ENCODE data around the gene FXYD7. TPM values are rescaled to one million over a fixed set of nuclear protein-coding genes. Genes with fewer than 3 reads are reported as not detected.

FXYD7 gene
- total RNA-seq, 5 donors from 2014 or later (not counting 1 experiment from before 2014, with no cell fraction given), result 8.8 to 24.0 (median 12.6) TPM

- H3K9me3 Mint-ChIP-seq, result peaks cover 0 to 12% (median 0%) of the 10 kb centered on the region in 3 donors
- no peaks in the 10 kb centered on the region for H3K36me3 Mint-ChIP-seq
- H3K27me3 Mint-ChIP-seq, result peaks cover 0 to 3% of the 10 kb centered on the region in 2 donors
- Histone ChIP-seq H3K4me1 (ENCODE audit: control insufficient read depth in 1 of 2, extremely low read depth in 1 of 2, insufficient read depth in 2 of 2, low read length in 2 of 2) (peaks cover 0 to 15% of the 10 kb centered on the region in 2 experiments), H3K27ac (ENCODE audit: low read length) (no peak overlapping the region), H3K36me3 (ENCODE audit: control insufficient read depth in 2 of 2, extremely low read depth in 1 of 2, insufficient read depth in 1 of 2, low read length in 1 of 2) (no peaks in the 10 kb centered on the region), H3K9me3 (no peaks in the 10 kb centered on the region), H3K4me3 (ENCODE audit: control insufficient read depth in 1 of 2, extremely low read depth in 1 of 2, low read length in 1 of 2) (no peak overlapping the region), H3K27me3 (replicated peaks in 1 of 2; ENCODE audit: control insufficient read depth in 2 of 2, extremely low read depth in 1 of 2, insufficient read depth in 2 of 2, low read length in 1 of 2) (peaks cover 0 to 17% of the 10 kb centered on the region in 2 experiments)
- 79% methylated on average over 10 of the region's 11 CpGs for WGBS (ENCODE audit: insufficient coverage)
- ATAC-seq (replicated peaks in 1 of 4) (no peak), DNase-seq (no peak)
- no peak overlapping the region for H3K4me3 Mint-ChIP-seq
- H3K4me1 Mint-ChIP-seq, result peaks cover 10 to 18% (median 14%) of the 10 kb centered on the region in 3 donors
- H3K27ac Mint-ChIP-seq, result no peak overlapping the region
- ChIA-PET CTCF (interaction anchor here in 1 of 2 donors (0.6 to 1.3 kb wide), 3 partner anchors 10 to 471 kb away, joined by 4 read pairs; no protein-coding TSS in a partner anchor), POLR2A (interaction anchor here in 1 of 2 donors (0.8 kb wide), 1 partner anchor 32 kb away, joined by 3 read pairs; no protein-coding TSS in a partner anchor)
These were observed 6.8 kb upstream of the FXYD7 start for GRCh38 chr19:35136231-35136630.

- H3K27me3 Mint-ChIP-seq, result peaks cover 0 to 3% of the 10 kb centered on the region in 2 donors
- Histone ChIP-seq H3K4me3 (ENCODE audit: control insufficient read depth in 1 of 2, extremely low read depth in 1 of 2, low read length in 1 of 2) (no peak overlapping the region), H3K27ac (ENCODE audit: low read length) (no peak overlapping the region), H3K36me3 (ENCODE audit: control insufficient read depth in 2 of 2, extremely low read depth in 1 of 2, insufficient read depth in 1 of 2, low read length in 1 of 2) (no peaks in the 10 kb centered on the region), H3K4me1 (ENCODE audit: control insufficient read depth in 1 of 2, extremely low read depth in 1 of 2, insufficient read depth in 2 of 2, low read length in 2 of 2) (peaks cover 7 to 24% of the 10 kb centered on the region in 2 experiments), H3K27me3 (replicated peaks in 1 of 2; ENCODE audit: control insufficient read depth in 2 of 2, extremely low read depth in 1 of 2, insufficient read depth in 2 of 2, low read length in 1 of 2) (peaks cover 0 to 20% of the 10 kb centered on the region in 2 experiments), H3K9me3 (no peaks in the 10 kb centered on the region)
- H3K4me1 Mint-ChIP-seq, result peaks cover 19 to 27% (median 22%) of the 10 kb centered on the region in 3 donors
- ATAC-seq (replicated peaks in 1 of 4) (no peak), DNase-seq (no peak)
- H3K9me3 Mint-ChIP-seq, result peaks cover 0 to 12% (median 0%) of the 10 kb centered on the region in 3 donors
- ChIA-PET POLR2A (interaction anchor here in 1 of 2 donors (0.8 kb wide), 1 partner anchor 31 kb away, joined by 3 read pairs; no protein-coding TSS in a partner anchor), CTCF (interaction anchor here in 1 of 2 donors (0.6 to 1.3 kb wide), 2 partner anchors 9 to 13 kb away, joined by 4 read pairs; no protein-coding TSS in a partner anchor)
- H3K27ac Mint-ChIP-seq, result no peak overlapping the region
- no peaks in the 10 kb centered on the region for H3K36me3 Mint-ChIP-seq
- 63% methylated on average over 7 of the region's 9 CpGs for WGBS (ENCODE audit: insufficient coverage)
- H3K4me3 Mint-ChIP-seq, result no peak overlapping the region
These were observed 5.9 kb upstream of the FXYD7 start for GRCh38 chr19:35136977-35137702.

- ATAC-seq (replicated peaks in 1 of 4), result no peak
- Histone ChIP-seq H3K4me1 (ENCODE audit: control insufficient read depth in 1 of 2, extremely low read depth in 1 of 2, insufficient read depth in 2 of 2, low read length in 2 of 2) (peaks cover 13 to 36% of the 10 kb centered on the region in 2 experiments), H3K36me3 (ENCODE audit: control insufficient read depth in 2 of 2, extremely low read depth in 1 of 2, insufficient read depth in 1 of 2, low read length in 1 of 2) (no peaks in the 10 kb centered on the region), H3K27ac (ENCODE audit: low read length) (no peak within 1 kb of the TSS), H3K27me3 (replicated peaks in 1 of 2; ENCODE audit: control insufficient read depth in 2 of 2, extremely low read depth in 1 of 2, insufficient read depth in 2 of 2, low read length in 1 of 2) (peaks cover 0 to 29% of the 10 kb centered on the region in 2 experiments), H3K9me3 (no peaks in the 10 kb centered on the region), H3K4me3 (ENCODE audit: control insufficient read depth in 1 of 2, extremely low read depth in 1 of 2, low read length in 1 of 2) (no peak within 1 kb of the TSS)
- Mint-ChIP-seq H3K9me3 (no peaks in the 10 kb centered on the region), H3K4me3 (no peak within 1 kb of the TSS), H3K4me1 (peaks cover 20 to 34% (median 26%) of the 10 kb centered on the region in 3 donors), H3K36me3 (no peaks in the 10 kb centered on the region), H3K27ac (no peak within 1 kb of the TSS), H3K27me3 (peaks cover 0 to 3% of the 10 kb centered on the region in 2 donors)
- WGBS (ENCODE audit: insufficient coverage), result no CpG with 5 or more reads among the region's 18 CpGs
- POLR2A ChIA-PET, result no interaction called here
- DNase-seq, result no peak
- CTCF ChIA-PET, result no interaction called here
These were observed 4.7 kb upstream of the FXYD7 start, which contains the start of gene FXYD1 for GRCh38 chr19:35138305-35138892. FXYD1 (plus strand) TSS chr19:35138824; CDS start chr19:35140080, 1,256 bp downstream.

- 74% methylated on average over 11 of the region's 12 CpGs for WGBS (ENCODE audit: insufficient coverage)
- Mint-ChIP-seq H3K36me3 (no peaks in the 10 kb centered on the region), H3K4me1 (peaks cover 39 to 52% (median 43%) of the 10 kb centered on the region in 3 donors), H3K9me3 (no peaks in the 10 kb centered on the region), H3K4me3 (peak overlapping the region in 2 of 3 donors; percentile 29 to 83), H3K27ac (peak overlapping the region in 1 of 2 donors; percentile 7), H3K27me3 (peaks cover 0 to 3% of the 10 kb centered on the region in 2 donors)
- POLR2A ChIA-PET, result interaction anchor here in 1 of 2 donors (0.6 kb wide), 1 partner anchor 340 kb away, joined by 6 read pairs; no protein-coding TSS in a partner anchor
- no peak for ATAC-seq (replicated peaks in 1 of 4)
- Histone ChIP-seq H3K9me3 (no peaks in the 10 kb centered on the region), H3K4me3 (ENCODE audit: control insufficient read depth in 1 of 2, extremely low read depth in 1 of 2, low read length in 1 of 2) (no peak overlapping the region), H3K27ac (ENCODE audit: low read length) (no peak overlapping the region), H3K36me3 (ENCODE audit: control insufficient read depth in 2 of 2, extremely low read depth in 1 of 2, insufficient read depth in 1 of 2, low read length in 1 of 2) (no peaks in the 10 kb centered on the region), H3K4me1 (ENCODE audit: control insufficient read depth in 1 of 2, extremely low read depth in 1 of 2, insufficient read depth in 2 of 2, low read length in 2 of 2) (peaks cover 13 to 54% of the 10 kb centered on the region in 2 experiments), H3K27me3 (replicated peaks in 1 of 2; ENCODE audit: control insufficient read depth in 2 of 2, extremely low read depth in 1 of 2, insufficient read depth in 2 of 2, low read length in 1 of 2) (peaks cover 0 to 29% of the 10 kb centered on the region in 2 experiments)
- DNase-seq, result no peak
- CTCF ChIA-PET, result interaction anchor here in 1 of 2 donors (0.7 to 2.1 kb wide), 6 partner anchors 13 to 126 kb away, joined by 3 to 18 read pairs (median 6); partner anchors contain the start of gene FXYD5
These were observed 2.7 kb upstream of the FXYD7 start for GRCh38 chr19:35140207-35140961.

GRCh38 chr19:35140962-35141836 is 1.9 kb upstream of the FXYD7 start:
- peaks cover 38 to 46% (median 40%) of the 10 kb centered on the region in 3 donors for H3K4me1 Mint-ChIP-seq
- peak overlapping the region; percentile 64 to 79 for H3K27ac Mint-ChIP-seq
- peaks cover 0 to 29% of the 10 kb centered on the region in 2 experiments for H3K27me3 ChIP-seq (replicated peaks in 1 of 2; ENCODE audit: control insufficient read depth in 2 of 2, extremely low read depth in 1 of 2, insufficient read depth in 2 of 2, low read length in 1 of 2)
- ChIA-PET POLR2A (interaction anchor here (0.6 to 1.0 kb wide), 6 partner anchors 26 to 363 kb away, joined by 3 to 7 read pairs (median 4); no protein-coding TSS in a partner anchor), CTCF (interaction anchor here (0.6 to 2.1 kb wide), 24 partner anchors 10 to 607 kb away, joined by 3 to 18 read pairs (median 4); partner anchors contain the start of genes COX6B1 (in 1 of the 2), FXYD5 (in 1 of the 2) and LIN37 (in 1 of the 2))
- DNase-seq (peak; percentile 89 to 97 (median 94)), ATAC-seq (replicated peaks in 1 of 4) (peak; percentile 82 to 89 (median 87))
- no peaks in the 10 kb centered on the region for H3K36me3 Mint-ChIP-seq
- no peaks in the 10 kb centered on the region for H3K9me3 ChIP-seq
- H3K4me3 Mint-ChIP-seq, result peak overlapping the region; percentile 81 to 85 (median 83)
- no peaks in the 10 kb centered on the region for H3K36me3 ChIP-seq (ENCODE audit: control insufficient read depth in 2 of 2, extremely low read depth in 1 of 2, insufficient read depth in 1 of 2, low read length in 1 of 2)
- H3K27me3 Mint-ChIP-seq, result peaks cover 0 to 3% of the 10 kb centered on the region in 2 donors
- peaks cover 13 to 50% of the 10 kb centered on the region in 2 experiments for H3K4me1 ChIP-seq (ENCODE audit: control insufficient read depth in 1 of 2, extremely low read depth in 1 of 2, insufficient read depth in 2 of 2, low read length in 2 of 2)
- H3K27ac ChIP-seq (ENCODE audit: low read length), result no peak overlapping the region
- H3K4me3 ChIP-seq (ENCODE audit: control insufficient read depth in 1 of 2, extremely low read depth in 1 of 2, low read length in 1 of 2), result peak overlapping the region; percentile 48 to 60
- 1% methylated on average over 30 of the region's 48 CpGs for WGBS (ENCODE audit: insufficient coverage)
- no peaks in the 10 kb centered on the region for H3K9me3 Mint-ChIP-seq
